Liver (tissue), 3 donors: ENCODE data around the gene CARD9.

Experiments
- EGR1 ChIP-seq, 2 donors: IDR thresholded peaks; 2 replicates each; pipeline ENCODE4 v1.6.1; 2016 to 2018; ENCODE audit warnings: antibody characterized with exemption in 2 of 2, low read depth in 2 of 2
- FOXA1 ChIP-seq: IDR thresholded peaks from 2 replicates; pipeline ENCODE4 v1.6.1; 2016; ENCODE audit warnings: antibody characterized with exemption
- HNF4A ChIP-seq, 2 donors: conservative IDR thresholded peaks; 2 replicates each; pipeline ENCODE4 v1.6.1; 2016; ENCODE audit warnings: antibody characterized with exemption in 2 of 2, mild to moderate bottlenecking in 2 of 2
- HNF4G ChIP-seq: IDR thresholded peaks from 2 replicates; pipeline ENCODE4 v1.6.1; 2016; ENCODE audit warnings: antibody characterized with exemption
- RAD21 ChIP-seq, 2 donors: IDR thresholded peaks; 2 replicates each; pipeline ENCODE4 v1.6.1; 2016; ENCODE audit warnings: antibody characterized with exemption in 2 of 2, mild to moderate bottlenecking in 2 of 2
- SP1 ChIP-seq: IDR thresholded peaks from 2 replicates; pipeline ENCODE4 v1.6.1; 2018; ENCODE audit warnings: antibody characterized with exemption, mild to moderate bottlenecking
- TAF1 ChIP-seq: conservative IDR thresholded peaks from 2 replicates; pipeline ENCODE4 v1.6.1; 2016; ENCODE audit warnings: antibody characterized with exemption, mild to moderate bottlenecking
- YY1 ChIP-seq: IDR thresholded peaks from 2 replicates; pipeline ENCODE4 v1.6.1; 2016; ENCODE audit warnings: antibody characterized with exemption, mild to moderate bottlenecking
- TF ChIP-seq, protein P1 (sequence below): fragments of 150-350 bp; IDR thresholded peaks from 2 replicates; pipeline ENCODE4 v1.5.1; 2017; ENCODE audit warnings: improper control_type of control experiment, low read depth, low read length; ENCODE audit not compliant: missing input control
- TF ChIP-seq, protein P2 (sequence below): IDR thresholded peaks from 2 replicates; pipeline ENCODE4 v1.6.1; 2016; ENCODE audit warnings: antibody characterized with exemption, mild to moderate bottlenecking
- TF ChIP-seq, protein P3 (sequence below): IDR thresholded peaks from 2 replicates; pipeline ENCODE4 v1.6.1; 2016; ENCODE audit warnings: antibody characterized with exemption
- TF ChIP-seq, protein P4 (sequence below): IDR thresholded peaks from 2 replicates; pipeline ENCODE4 v1.6.1; 2016; ENCODE audit warnings: antibody characterized with exemption
- TF ChIP-seq, protein P5 (sequence below): IDR thresholded peaks from 2 replicates; pipeline ENCODE4 v1.6.1; 2016; ENCODE audit warnings: antibody characterized with exemption
- donor health status: healthy.
- donor health status: healthy.

DNA sequence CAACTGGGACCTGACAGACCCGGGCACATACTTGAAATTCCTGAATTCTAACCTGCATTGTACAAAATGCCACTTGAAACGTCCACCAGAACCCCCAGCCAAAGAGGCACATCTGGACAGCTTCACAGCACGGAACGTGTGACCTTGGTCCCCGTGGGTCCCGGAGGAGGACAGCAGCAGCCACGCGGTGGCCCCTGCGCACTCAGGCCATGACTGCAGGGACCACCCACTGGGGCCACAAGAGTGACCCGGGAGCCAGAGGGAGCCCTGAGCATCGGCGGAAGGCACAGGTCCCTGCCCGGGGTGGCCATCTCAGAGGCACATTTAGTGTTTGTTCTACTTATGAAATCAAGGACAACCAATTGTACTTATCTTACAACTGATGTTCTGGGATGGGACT, 28.6 kb upstream of the CARD9 start:
- TF ChIP-seq, protein P1, sequence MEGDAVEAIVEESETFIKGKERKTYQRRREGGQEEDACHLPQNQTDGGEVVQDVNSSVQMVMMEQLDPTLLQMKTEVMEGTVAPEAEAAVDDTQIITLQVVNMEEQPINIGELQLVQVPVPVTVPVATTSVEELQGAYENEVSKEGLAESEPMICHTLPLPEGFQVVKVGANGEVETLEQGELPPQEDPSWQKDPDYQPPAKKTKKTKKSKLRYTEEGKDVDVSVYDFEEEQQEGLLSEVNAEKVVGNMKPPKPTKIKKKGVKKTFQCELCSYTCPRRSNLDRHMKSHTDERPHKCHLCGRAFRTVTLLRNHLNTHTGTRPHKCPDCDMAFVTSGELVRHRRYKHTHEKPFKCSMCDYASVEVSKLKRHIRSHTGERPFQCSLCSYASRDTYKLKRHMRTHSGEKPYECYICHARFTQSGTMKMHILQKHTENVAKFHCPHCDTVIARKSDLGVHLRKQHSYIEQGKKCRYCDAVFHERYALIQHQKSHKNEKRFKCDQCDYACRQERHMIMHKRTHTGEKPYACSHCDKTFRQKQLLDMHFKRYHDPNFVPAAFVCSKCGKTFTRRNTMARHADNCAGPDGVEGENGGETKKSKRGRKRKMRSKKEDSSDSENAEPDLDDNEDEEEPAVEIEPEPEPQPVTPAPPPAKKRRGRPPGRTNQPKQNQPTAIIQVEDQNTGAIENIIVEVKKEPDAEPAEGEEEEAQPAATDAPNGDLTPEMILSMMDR, result no peak
- TF ChIP-seq, protein P2, sequence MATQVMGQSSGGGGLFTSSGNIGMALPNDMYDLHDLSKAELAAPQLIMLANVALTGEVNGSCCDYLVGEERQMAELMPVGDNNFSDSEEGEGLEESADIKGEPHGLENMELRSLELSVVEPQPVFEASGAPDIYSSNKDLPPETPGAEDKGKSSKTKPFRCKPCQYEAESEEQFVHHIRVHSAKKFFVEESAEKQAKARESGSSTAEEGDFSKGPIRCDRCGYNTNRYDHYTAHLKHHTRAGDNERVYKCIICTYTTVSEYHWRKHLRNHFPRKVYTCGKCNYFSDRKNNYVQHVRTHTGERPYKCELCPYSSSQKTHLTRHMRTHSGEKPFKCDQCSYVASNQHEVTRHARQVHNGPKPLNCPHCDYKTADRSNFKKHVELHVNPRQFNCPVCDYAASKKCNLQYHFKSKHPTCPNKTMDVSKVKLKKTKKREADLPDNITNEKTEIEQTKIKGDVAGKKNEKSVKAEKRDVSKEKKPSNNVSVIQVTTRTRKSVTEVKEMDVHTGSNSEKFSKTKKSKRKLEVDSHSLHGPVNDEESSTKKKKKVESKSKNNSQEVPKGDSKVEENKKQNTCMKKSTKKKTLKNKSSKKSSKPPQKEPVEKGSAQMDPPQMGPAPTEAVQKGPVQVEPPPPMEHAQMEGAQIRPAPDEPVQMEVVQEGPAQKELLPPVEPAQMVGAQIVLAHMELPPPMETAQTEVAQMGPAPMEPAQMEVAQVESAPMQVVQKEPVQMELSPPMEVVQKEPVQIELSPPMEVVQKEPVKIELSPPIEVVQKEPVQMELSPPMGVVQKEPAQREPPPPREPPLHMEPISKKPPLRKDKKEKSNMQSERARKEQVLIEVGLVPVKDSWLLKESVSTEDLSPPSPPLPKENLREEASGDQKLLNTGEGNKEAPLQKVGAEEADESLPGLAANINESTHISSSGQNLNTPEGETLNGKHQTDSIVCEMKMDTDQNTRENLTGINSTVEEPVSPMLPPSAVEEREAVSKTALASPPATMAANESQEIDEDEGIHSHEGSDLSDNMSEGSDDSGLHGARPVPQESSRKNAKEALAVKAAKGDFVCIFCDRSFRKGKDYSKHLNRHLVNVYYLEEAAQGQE, result no peak
- TF ChIP-seq TAF1 (no peak), YY1 (no peak), HNF4A (conservative IDR thresholded peaks at IDR 0.05) (no peak), RAD21 (IDR thresholded peaks at IDR 0.05) (no peak), SP1 (no peak), HNF4G (no peak), FOXA1 (no peak), EGR1 (IDR thresholded peaks at IDR 0.05; ENCODE audit: low read depth in 2 of 2) (no peak)
- TF ChIP-seq, protein P3, sequence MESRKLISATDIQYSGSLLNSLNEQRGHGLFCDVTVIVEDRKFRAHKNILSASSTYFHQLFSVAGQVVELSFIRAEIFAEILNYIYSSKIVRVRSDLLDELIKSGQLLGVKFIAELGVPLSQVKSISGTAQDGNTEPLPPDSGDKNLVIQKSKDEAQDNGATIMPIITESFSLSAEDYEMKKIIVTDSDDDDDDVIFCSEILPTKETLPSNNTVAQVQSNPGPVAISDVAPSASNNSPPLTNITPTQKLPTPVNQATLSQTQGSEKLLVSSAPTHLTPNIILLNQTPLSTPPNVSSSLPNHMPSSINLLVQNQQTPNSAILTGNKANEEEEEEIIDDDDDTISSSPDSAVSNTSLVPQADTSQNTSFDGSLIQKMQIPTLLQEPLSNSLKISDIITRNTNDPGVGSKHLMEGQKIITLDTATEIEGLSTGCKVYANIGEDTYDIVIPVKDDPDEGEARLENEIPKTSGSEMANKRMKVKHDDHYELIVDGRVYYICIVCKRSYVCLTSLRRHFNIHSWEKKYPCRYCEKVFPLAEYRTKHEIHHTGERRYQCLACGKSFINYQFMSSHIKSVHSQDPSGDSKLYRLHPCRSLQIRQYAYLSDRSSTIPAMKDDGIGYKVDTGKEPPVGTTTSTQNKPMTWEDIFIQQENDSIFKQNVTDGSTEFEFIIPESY, result no peak
- TF ChIP-seq, protein P4, sequence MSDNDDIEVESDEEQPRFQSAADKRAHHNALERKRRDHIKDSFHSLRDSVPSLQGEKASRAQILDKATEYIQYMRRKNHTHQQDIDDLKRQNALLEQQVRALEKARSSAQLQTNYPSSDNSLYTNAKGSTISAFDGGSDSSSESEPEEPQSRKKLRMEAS, result no peak
- TF ChIP-seq, protein P5, sequence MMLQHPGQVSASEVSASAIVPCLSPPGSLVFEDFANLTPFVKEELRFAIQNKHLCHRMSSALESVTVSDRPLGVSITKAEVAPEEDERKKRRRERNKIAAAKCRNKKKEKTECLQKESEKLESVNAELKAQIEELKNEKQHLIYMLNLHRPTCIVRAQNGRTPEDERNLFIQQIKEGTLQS, result no peak
